Ovary (tissue), 9 donors: ENCODE measurements around the gene TCEANC2. TPM values are rescaled to one million over a fixed set of nuclear protein-coding genes. Genes with fewer than 3 reads are reported as not detected.
"Not testable (repeated sequence)": the region's sequence is repeated elsewhere in the genome, so short reads cannot be mapped to it uniquely, and the experiment has no call there.

ENCODE experiments used
- DNase-seq, 5 donors: peaks; one replicate each; pipeline ENCODE4 v3.0.0-alpha.2; 2019 to 2020
- H3K27ac ChIP-seq, 2 donors: fragments of 200-600 bp; one replicate each; pipeline versions ENCODE4 v1.5.1 to v1.8.0; 2019 to 2022
- H3K27me3 ChIP-seq: fragments of 200-600 bp; one replicate; pipeline ENCODE4 v1.8.0; 2022
- H3K36me3 ChIP-seq: fragments of 200-600 bp; sonication (generic); one replicate; pipeline ENCODE4 v1.5.1; 2019
- H3K4me1 ChIP-seq: one replicate; pipeline ENCODE4 v1.8.1; 2013; ENCODE audit warnings: mild to moderate bottlenecking, moderate library complexity; ENCODE audit not compliant: insufficient read depth
- H3K4me3 ChIP-seq: fragments of 200-600 bp; sonication (generic); one replicate; pipeline ENCODE4 v1.5.1; 2017
- H3K9me3 ChIP-seq, 2 donors: fragments of 200-600 bp in 1 of 2; sonication (generic) in 1 of 2; one replicate each; pipeline versions ENCODE4 v1.5.1 to v1.8.1; 2013 to 2019; ENCODE audit warnings: mild to moderate bottlenecking in 1 of 2, moderate library complexity in 1 of 2
- EP300 ChIP-seq: sonication (generic); formaldehyde crosslinking; IDR thresholded peaks from one replicate; pipeline ENCODE4 v1.6.1; 2017; ENCODE audit warnings: antibody characterized with exemption
- POLR2A ChIP-seq: fragments of 450-650 bp; IDR thresholded peaks from one replicate; pipeline ENCODE4 v1.6.1; 2017; ENCODE audit warnings: antibody characterized with exemption, mild to moderate bottlenecking, moderate library complexity
- WGBS, 3 donors: extraction: QIAGEN DNeasy Blood & Tissue Kit in 1 of 3; methylation state at CpG; one replicate each; pipeline versions ENCODE4 v1.1.5 to v1.1.7; 2013 to 2017; 5-methylcytosine and 5-hydroxymethylcytosine counted together
- intact Hi-C, 4 donors: fragments of 100-400 bp; cut with DNase I; formaldehyde crosslinking; loops; one replicate each; pipeline versions ENCODE4 v1.11.0 to v1.15.1; 2022 to 2023
- polyA plus RNA-seq, 2 donors: library from polyadenylated mRNA; stranded (reverse); fragments of 200-250 nt in 1 of 2; fragments of 350-450 nt in 1 of 2; fragmentation: Illumina TruSeq in 1 of 2; extraction: RNeasy Lipid Tissue Mini Kit (QIAGEN cat#74804) in 1 of 2; gene quantifications; one replicate each; pipeline ENCODE4 v1.2.3, GENCODE V29; 2013 to 2014
- total RNA-seq, 7 donors: library from RNA; depleted of rRNA in 2 of 7; stranded (reverse); fragments of >200 nt in 2 of 7; fragmentation: NEBNext Ultra II Directional in 3 of 7; extraction: Animal tissue kit (Norgen Biotek cat#: 25700) in 3 of 7; gene quantifications; one replicate each; pipeline versions ENCODE4 v1.1.0 to v1.2.4, GENCODE V29; 2016 to 2023
- TF ChIP-seq, protein P1 (sequence below), 3 donors: fragments of 450-650 bp in 2 of 3; fragments of 200-600 bp in 1 of 3; IDR thresholded peaks; one replicate each; pipeline versions ENCODE4 v1.5.1 to v1.8.0; 2016 to 2022; ENCODE audit warnings: antibody characterized with exemption in 3 of 3, mild to moderate bottlenecking in 1 of 3
- donor health status: DM: no; HTN: no; CAD: no; lungs with moderate emphysema.
- donor health status: DM: no; HTN: no; CAD: no.
- donor health status: Bipolar disorder and iron deficiency.
- donor health status: DM: yes; HTN: yes; CAD: no.
- donor health status: DM: no; HTN: no; CAD: no.
- donor health status: DM: yes; HTN: yes; CAD: no.

The TCEANC2 gene
- total and polyA plus RNA-seq, 9 donors, result 1.8 to 5.2 (median 3.0) TPM

DNA sequence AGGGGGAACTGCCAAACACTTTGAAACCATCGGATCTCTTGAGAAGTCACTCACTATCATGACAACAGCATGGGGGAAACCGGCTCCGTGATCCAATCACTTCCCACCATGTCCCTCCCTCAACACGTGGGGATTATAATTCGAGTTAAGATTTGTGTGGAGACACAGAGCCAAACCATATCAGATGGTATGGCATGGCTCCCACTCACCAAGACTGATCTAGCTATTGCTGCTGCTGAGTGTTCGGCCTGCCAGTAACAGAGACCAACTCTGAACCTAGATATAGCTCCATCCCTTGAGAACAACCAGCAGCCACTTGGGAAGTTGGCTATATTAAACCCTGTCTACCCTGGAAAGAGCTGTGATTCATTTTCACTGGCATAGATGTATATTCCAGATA is 50.0 kb downstream of the TCEANC2 start:
- TF ChIP-seq EP300 (no peak), POLR2A (no peak)
- TF ChIP-seq, protein P1, sequence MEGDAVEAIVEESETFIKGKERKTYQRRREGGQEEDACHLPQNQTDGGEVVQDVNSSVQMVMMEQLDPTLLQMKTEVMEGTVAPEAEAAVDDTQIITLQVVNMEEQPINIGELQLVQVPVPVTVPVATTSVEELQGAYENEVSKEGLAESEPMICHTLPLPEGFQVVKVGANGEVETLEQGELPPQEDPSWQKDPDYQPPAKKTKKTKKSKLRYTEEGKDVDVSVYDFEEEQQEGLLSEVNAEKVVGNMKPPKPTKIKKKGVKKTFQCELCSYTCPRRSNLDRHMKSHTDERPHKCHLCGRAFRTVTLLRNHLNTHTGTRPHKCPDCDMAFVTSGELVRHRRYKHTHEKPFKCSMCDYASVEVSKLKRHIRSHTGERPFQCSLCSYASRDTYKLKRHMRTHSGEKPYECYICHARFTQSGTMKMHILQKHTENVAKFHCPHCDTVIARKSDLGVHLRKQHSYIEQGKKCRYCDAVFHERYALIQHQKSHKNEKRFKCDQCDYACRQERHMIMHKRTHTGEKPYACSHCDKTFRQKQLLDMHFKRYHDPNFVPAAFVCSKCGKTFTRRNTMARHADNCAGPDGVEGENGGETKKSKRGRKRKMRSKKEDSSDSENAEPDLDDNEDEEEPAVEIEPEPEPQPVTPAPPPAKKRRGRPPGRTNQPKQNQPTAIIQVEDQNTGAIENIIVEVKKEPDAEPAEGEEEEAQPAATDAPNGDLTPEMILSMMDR (IDR thresholded peaks at IDR 0.05), result no peak
- intact Hi-C loops, result no loop called here
- no peak overlapping the region for H3K27ac ChIP-seq
- DNase-seq, result no peak
- no peak overlapping the region for H3K4me3 ChIP-seq
- H3K9me3 ChIP-seq, result no peaks in the 10 kb centered on the region
- no peaks in the 10 kb centered on the region for H3K36me3 ChIP-seq
- no peaks in the 10 kb centered on the region for H3K4me1 ChIP-seq
- WGBS, 3 donors, result 88 to 93% (median 90%) methylated on average over 6 of the region's 6 CpGs
- no peaks in the 10 kb centered on the region for H3K27me3 ChIP-seq

DNA sequence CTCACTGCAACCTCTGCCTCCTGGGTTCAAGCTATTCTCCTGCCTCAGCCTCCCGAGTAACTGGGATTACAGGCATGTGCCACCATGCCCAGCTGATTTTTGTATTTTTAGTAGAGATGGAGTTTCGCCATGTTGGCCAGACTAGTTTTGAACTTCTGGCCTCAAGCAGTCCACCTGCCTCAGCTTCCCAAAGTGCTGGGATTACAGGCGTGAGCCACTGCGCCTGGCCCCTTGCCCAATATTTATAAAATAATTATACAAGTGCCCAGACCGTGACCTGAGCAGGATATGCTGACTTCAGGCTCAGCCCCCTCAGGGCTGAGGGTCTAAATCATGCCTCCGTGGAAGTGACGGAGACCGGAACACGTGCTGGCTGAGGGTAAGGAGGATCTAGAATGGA is 51.2 kb downstream of the TCEANC2 start:
- H3K27me3 ChIP-seq, DNase-seq, H3K36me3 ChIP-seq, H3K4me1 ChIP-seq, H3K9me3 ChIP-seq, H3K4me3 ChIP-seq, H3K27ac ChIP-seq, intact Hi-C loops: not testable (repeated sequence)
- 86 to 92% (median 90%) methylated on average over 9 of the region's 9 CpGs for WGBS, 3 donors

DNA sequence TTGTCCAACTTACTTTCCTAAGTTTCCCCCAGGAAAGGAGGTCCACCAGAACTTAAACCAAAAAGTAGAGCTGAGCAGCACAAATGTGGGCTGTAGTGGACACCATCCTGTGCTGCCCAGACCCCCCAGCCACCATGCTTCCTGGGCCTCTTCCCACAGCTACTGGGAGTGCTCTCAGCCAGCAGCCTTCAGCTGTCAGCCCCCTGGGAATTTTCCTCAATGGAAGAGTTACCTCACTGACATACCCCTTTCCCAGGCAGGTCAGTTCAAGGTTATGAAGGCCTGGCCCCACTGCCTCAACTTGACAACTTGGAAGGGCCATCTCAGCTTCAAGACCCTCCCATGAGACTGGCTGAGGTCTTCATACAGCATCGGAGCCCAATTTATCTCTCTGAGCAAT is 51.7 kb downstream of the TCEANC2 start:
- intact Hi-C loops, result no loop called here

DNA sequence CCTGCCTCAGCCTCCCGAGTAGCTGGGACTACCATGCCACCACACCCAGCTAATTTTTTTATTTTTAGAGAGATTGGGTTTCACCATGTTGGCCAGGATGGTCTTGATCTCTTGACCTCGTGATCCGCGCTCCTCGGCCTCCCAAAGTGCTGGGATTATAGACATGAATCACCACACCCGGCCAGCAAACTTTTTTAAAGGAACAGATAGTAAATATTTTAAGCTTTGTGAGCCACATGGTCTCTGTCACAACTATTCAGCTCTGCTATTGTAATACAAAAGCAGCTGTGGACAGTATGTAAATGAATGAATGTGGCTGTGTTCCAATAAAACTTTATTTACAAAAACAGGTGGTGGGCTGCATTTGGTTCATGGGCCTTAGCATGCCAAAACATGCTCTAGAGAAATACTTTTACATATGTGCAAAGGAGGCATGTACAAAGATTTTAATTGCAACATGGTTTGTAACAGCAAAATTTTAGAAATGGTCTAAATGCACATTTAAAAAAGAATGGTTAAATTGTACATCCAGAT is 52.4 kb downstream of the TCEANC2 start:
- H3K4me3 ChIP-seq, result no peak overlapping the region
- intact Hi-C loops, result no loop called here
- no peaks in the 10 kb centered on the region for H3K4me1 ChIP-seq
- H3K9me3 ChIP-seq, result no peaks in the 10 kb centered on the region
- H3K27ac ChIP-seq, result no peak overlapping the region
- DNase-seq, result no peak
- H3K36me3 ChIP-seq, result no peaks in the 10 kb centered on the region
- TF ChIP-seq, protein P1 (IDR thresholded peaks at IDR 0.05), result no peak
- TF ChIP-seq POLR2A, result no peak
- TF ChIP-seq EP300, result no peak
- no peaks in the 10 kb centered on the region for H3K27me3 ChIP-seq
- 34 to 52% (median 37%) methylated on average over 6 of the region's 6 CpGs for WGBS, 3 donors

More for the DNA sequence above, 51.7 kb downstream of the TCEANC2 start:
- Histone ChIP-seq H3K36me3 (no peaks in the 10 kb centered on the region), H3K4me3 (no peak overlapping the region), H3K9me3 (no peaks in the 10 kb centered on the region), H3K27ac (no peak overlapping the region), H3K27me3 (no peaks in the 10 kb centered on the region), H3K4me1 (no peaks in the 10 kb centered on the region)
- TF ChIP-seq, protein P1 (IDR thresholded peaks at IDR 0.05), result no peak
- TF ChIP-seq POLR2A (no peak), EP300 (no peak)
- DNase-seq, result no peak
- 64 to 83% (median 67%) methylated on average over 1 of the region's 1 CpG for WGBS, 3 donors

DNA sequence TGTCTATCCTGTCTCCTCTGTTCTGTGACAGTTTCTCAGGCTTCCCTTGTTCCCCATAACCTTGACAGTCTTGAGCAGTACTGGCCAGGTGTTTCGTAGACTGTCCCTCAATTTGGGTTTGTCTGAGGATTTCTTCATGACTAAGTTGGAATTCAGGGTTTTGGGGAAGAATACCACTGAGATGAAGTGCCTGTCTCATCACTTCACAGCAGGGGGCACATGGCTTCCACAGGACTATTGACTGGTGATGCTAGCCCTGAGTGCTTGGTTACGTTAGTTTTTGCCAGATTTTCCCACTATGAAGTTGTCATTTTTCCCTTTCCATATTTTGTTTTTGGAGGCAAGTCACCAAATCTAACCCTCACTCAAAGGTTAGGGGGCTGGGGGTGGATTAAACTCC is 53.7 kb downstream of the TCEANC2 start:
- intact Hi-C loops, result no loop called here
- WGBS, 3 donors, result 55 to 58% (median 58%) methylated on average over 2 of the region's 2 CpGs
- Histone ChIP-seq H3K27me3 (no peaks in the 10 kb centered on the region), H3K27ac (no peak overlapping the region), H3K36me3 (no peaks in the 10 kb centered on the region), H3K9me3 (no peaks in the 10 kb centered on the region), H3K4me3 (no peak overlapping the region), H3K4me1 (no peaks in the 10 kb centered on the region)
- TF ChIP-seq POLR2A (no peak), EP300 (no peak)
- TF ChIP-seq, protein P1 (IDR thresholded peaks at IDR 0.05), result peak in 1 of 3 donors; percentile 15
- no peak for DNase-seq
